ENCODE results near the gene PIP5K1A. TPM values are rescaled to one million over a fixed set of nuclear protein-coding genes. Genes with fewer than 3 reads are reported as not detected.

PIP5K1A gene
- total and polyA plus RNA-seq, 9 of the 15 experiments (the other 6 are each of a cell fraction or from before 2014, with no cell fraction given) = 1.9 to 42.4 (median 18.8) TPM

DNA sequence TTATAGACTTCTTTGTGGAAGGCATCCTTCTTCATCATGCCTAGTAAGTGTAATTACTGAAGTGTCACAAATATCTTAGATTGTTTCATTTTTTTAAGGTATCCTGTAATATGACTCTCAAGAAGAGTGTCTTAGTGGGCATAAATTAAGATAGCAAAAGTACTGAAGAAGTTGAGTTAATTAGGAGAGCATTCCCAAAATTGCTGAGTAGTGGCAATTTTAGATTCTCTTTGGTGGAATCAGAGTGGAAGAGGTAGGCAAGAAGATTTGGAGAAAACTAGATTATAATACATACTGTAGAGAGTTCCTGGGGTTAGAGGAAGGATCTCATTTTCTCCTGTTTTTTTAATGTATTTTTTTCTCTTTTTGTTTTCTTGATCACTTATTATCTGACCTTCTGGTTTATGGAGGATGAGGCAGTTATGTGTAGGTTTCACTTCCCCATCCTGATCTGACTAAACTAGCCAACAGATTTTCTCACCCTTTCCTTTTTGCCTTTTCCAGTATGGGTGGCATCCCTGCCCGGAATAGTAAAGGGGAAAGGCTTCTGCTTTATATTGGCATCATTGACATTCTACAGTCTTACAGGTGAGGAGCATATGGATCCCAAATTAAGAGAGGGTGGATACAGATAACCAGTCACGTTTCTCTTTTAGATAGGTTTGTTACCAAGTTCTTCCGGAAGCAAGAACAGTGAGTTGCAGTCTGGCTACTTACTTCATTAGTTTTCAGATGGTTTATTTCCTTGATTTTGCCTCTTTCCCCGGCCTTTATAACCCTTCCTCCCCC, 39.5 kb downstream of the PIP5K1A start:
- BruUV-seq (replicated peaks) = no TSS peak
- H3K9me1 ChIP-seq (ENCODE audit: control insufficient read depth, insufficient read depth, low read length) = no peaks in the 10 kb centered on the region
- DNase-seq (ENCODE audit: extremely low read depth in 1 of 4, low spot score in 3 of 4) (no peak), ATAC-seq (no peak), FAIRE-seq (no peak)
- CTCF ChIA-PET (ENCODE audit: low intra/inter-chr PET ratio) = no interaction called here
- no peak overlapping the region for H2AFZ ChIP-seq (ENCODE audit: low read depth, low read length)
- no peak overlapping the region for H3K9ac ChIP-seq (ENCODE audit: insufficient read depth in 1 of 2, low read depth in 2 of 2, low read length in 2 of 2)
- no peaks in the 10 kb centered on the region for H3K79me2 ChIP-seq (ENCODE audit: control insufficient read depth, insufficient read depth, low read length)
- POLR2A ChIA-PET = interaction anchor here (0.8 to 1.4 kb wide), 2 partner anchors 48 to 73 kb away, joined by 3 to 4 read pairs; partner anchors contain the start of gene VPS72
- no peaks in the 10 kb centered on the region; a peak in 1 of 5 replicates for H3K4me1 ChIP-seq (replicated peaks in 1 of 2; ENCODE audit: control insufficient read depth in 2 of 2, insufficient read depth in 2 of 2, low read length in 2 of 2)
- H3K36me3 ChIP-seq (ENCODE audit: control insufficient read depth, insufficient read depth, low read length) = peaks cover 72% of the 10 kb centered on the region; the same call in 2 of the 3 replicates
- in situ Hi-C loops (cut with MboI) = no loop called here
- H3K4me2 ChIP-seq (ENCODE audit: insufficient read depth, low read length) = no peak overlapping the region
- no peaks in the 10 kb centered on the region for H4K20me1 ChIP-seq (replicated peaks; ENCODE audit: control insufficient read depth, insufficient read depth, low read length)
- 55% methylated on average over 4 of the region's 4 CpGs for WGBS (ENCODE audit: insufficient coverage, low coverage, missing lambda C conversion rate)
- intact Hi-C loops (cut with micrococcal nuclease) = no loop called here
- H3K27ac ChIP-seq (ENCODE audit: extremely low read depth, low read depth, low read length) = no peak overlapping the region
- no peaks in the 10 kb centered on the region; the same call in 1 of the 2 replicates for H3K9me3 ChIP-seq (replicated peaks; ENCODE audit: control insufficient read depth, insufficient read depth, low read depth, low read length)
- H3K4me3 ChIP-seq = no peak overlapping the region
- H3K27me3 ChIP-seq (ENCODE audit: control insufficient read depth in 2 of 2, insufficient read depth in 2 of 2, low read length in 2 of 2) = no peaks in the 10 kb centered on the region
- no peak for TF ChIP-seq GTF2E2 (tag; IDR thresholded peaks at IDR 0.05)
- peak; percentile 61 for TF ChIP-seq MAFG (tag; conservative IDR thresholded peaks at IDR 0.05)
- TF ChIP-seq MAFK (IDR thresholded peaks at IDR 0.05; ENCODE audit: low read length) = peak; percentile 62
- no peak for TF ChIP-seq ETV5 (CRISPR knock-in tag; IDR thresholded peaks at IDR 0.05; ENCODE audit: low read depth)
- TF ChIP-seq MNT (conservative IDR thresholded peaks at IDR 0.05) = no peak
- TF ChIP-seq KDM4B (IDR thresholded peaks at IDR 0.05; ENCODE audit: borderline replicate concordance in 2 of 2, low read depth in 1 of 2) = no peak
- no peak for TF ChIP-seq SNAPC5 (CRISPR knock-in tag; IDR thresholded peaks at IDR 0.05)
- peak; percentile 71; the same call in 1 of the 2 replicates for TF ChIP-seq C11orf30 (IDR thresholded peaks at IDR 0.05; ENCODE audit: low read depth)
- no peak for TF ChIP-seq ZNF134 (CRISPR knock-in tag; conservative IDR thresholded peaks at IDR 0.05)
- no peak for TF ChIP-seq KLF13 (tag; IDR thresholded peaks at IDR 0.05; ENCODE audit: borderline replicate concordance, low read depth)
- peak; percentile 83 for TF ChIP-seq ZNF316 (IDR thresholded peaks at IDR 0.05)
- TF ChIP-seq HNRNPH1 (optimal IDR thresholded peaks at IDR 0.05; ENCODE audit: low read depth, low read length) = no peak
- no peak for TF ChIP-seq ZNF384 (IDR thresholded peaks at IDR 0.05; ENCODE audit: low read depth, low read length)
- TF ChIP-seq ZNF592 (IDR thresholded peaks at IDR 0.05) = no peak
- no peak for TF ChIP-seq ZNF583 (CRISPR knock-in tag; IDR thresholded peaks at IDR 0.05)
- no peak for TF ChIP-seq TOE1 (IDR thresholded peaks at IDR 0.05; ENCODE audit: borderline replicate concordance)
- no peak for TF ChIP-seq TOE1 (CRISPR knock-in tag; IDR thresholded peaks at IDR 0.05; ENCODE audit: borderline replicate concordance, low read depth)

Measured in K562 (cell line).